Lower leg skin (tissue), 3 donors: ENCODE data around the gene CYP3A4.

ENCODE experiments used
- POLR2A ChIP-seq, 2 donors: fragments of 450-650 bp; IDR thresholded peaks; one replicate each; pipeline ENCODE4 v1.6.1; 2016 to 2017; ENCODE audit warnings: antibody characterized with exemption in 2 of 2, mild to moderate bottlenecking in 1 of 2, moderate library complexity in 1 of 2
- TF ChIP-seq, protein P1 (sequence below), 3 donors: fragments of 450-650 bp; IDR thresholded peaks; one replicate each; pipeline ENCODE4 v1.5.1; 2016; ENCODE audit warnings: antibody characterized with exemption in 3 of 3, mild to moderate bottlenecking in 3 of 3, moderate library complexity in 2 of 3

DNA sequence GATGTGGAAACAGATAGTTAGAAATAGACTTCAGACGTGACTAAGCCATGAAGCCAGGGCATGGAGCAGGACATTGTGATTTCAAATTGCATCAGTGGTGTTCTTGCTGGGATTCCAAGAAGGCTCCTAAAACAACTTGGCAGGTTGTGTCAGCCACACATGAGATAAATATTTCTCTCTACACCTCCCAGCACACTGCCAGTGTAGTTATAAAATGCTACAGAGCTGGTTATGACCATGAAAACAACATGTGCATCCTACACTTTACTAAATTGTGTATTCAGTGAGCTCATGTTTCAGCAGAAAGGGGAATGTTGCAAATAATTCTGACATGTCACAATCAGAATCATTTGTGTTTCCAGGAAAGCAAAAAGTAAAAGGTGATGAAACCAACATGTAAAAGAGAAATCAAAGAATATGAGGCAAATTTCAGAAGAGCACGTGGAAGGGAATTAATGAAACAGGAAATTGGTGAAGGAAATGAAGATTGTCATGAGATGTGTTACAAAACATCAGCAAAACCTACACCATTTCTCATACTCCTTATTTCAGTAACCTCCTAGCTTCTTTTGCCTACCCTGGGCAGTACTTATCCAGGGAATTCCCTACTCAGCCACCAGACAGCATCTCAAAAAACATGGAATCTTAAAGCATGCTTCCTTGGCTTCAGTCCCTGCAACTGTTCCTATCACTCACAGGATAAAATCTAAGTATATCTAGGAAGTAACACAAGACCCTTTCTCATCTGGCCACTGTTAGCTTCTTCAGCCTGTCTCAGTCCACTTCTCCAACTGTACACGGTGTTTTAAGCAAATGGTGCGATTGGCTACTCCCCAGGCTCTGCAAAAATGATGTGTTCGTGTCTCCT, 43.2 kb downstream of the CYP3A4 start:
- TF ChIP-seq, protein P1, sequence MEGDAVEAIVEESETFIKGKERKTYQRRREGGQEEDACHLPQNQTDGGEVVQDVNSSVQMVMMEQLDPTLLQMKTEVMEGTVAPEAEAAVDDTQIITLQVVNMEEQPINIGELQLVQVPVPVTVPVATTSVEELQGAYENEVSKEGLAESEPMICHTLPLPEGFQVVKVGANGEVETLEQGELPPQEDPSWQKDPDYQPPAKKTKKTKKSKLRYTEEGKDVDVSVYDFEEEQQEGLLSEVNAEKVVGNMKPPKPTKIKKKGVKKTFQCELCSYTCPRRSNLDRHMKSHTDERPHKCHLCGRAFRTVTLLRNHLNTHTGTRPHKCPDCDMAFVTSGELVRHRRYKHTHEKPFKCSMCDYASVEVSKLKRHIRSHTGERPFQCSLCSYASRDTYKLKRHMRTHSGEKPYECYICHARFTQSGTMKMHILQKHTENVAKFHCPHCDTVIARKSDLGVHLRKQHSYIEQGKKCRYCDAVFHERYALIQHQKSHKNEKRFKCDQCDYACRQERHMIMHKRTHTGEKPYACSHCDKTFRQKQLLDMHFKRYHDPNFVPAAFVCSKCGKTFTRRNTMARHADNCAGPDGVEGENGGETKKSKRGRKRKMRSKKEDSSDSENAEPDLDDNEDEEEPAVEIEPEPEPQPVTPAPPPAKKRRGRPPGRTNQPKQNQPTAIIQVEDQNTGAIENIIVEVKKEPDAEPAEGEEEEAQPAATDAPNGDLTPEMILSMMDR (IDR thresholded peaks at IDR 0.05) = no peak
- TF ChIP-seq POLR2A (IDR thresholded peaks at IDR 0.05) = no peak
